A673 (cell line): ENCODE measurements around the gene SLC26A2.

ENCODE experiments used
- EZH2 ChIP-seq: fragments of 200-600 bp; sonication (generic); IDR thresholded peaks from 2 replicates; pipeline ENCODE4 v1.6.1; 2017; ENCODE audit warnings: borderline replicate concordance, low read depth, mild to moderate bottlenecking, mixed read lengths, antibody characterized with exemption, low read length; ENCODE audit not compliant: poor library complexity, severe bottlenecking
- TF ChIP-seq, protein P1 (sequence below): fragments of 300-800, 200-600 bp; sonication (generic); conservative IDR thresholded peaks from 2 replicates; pipeline ENCODE4 v1.5.1; 2017; ENCODE audit warnings: low read depth, mild to moderate bottlenecking, antibody characterized with exemption, low read length, moderate library complexity, mixed read lengths

DNA sequence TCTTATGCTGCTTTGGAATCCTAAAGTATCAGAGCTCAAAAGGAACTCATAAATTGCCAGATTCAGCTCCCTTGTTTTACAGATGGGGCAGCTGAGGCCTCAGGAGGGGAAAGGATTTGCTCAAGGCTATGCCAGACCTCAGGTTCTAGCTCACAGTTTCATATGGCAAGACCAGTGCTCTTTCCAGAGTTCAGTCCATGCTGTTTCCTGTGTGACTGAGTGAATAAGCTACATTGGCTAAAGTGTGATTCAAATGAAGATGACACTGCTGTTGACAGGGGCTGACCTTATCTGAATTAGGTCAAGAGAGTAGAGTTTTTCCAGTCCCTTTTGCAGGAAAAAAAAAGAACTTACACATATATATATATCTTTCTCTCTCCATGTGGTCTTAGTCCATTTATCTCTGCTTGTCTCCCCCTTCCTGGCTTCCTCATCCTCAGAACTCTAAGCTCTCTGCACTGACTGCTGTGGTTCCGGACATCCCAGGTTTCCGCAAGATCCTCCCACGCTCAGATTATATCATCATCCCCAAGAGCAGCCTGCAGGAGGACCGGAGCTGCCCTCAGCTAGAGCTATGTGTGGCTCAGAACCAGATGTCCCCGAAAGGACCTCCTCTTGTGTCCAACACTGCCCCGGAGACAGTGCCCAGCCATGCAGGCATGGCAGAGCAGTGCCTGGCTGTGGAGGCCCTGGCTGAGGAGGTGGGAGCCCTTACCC, 49.3 kb downstream of the SLC26A2 start:
- TF ChIP-seq, protein P1, sequence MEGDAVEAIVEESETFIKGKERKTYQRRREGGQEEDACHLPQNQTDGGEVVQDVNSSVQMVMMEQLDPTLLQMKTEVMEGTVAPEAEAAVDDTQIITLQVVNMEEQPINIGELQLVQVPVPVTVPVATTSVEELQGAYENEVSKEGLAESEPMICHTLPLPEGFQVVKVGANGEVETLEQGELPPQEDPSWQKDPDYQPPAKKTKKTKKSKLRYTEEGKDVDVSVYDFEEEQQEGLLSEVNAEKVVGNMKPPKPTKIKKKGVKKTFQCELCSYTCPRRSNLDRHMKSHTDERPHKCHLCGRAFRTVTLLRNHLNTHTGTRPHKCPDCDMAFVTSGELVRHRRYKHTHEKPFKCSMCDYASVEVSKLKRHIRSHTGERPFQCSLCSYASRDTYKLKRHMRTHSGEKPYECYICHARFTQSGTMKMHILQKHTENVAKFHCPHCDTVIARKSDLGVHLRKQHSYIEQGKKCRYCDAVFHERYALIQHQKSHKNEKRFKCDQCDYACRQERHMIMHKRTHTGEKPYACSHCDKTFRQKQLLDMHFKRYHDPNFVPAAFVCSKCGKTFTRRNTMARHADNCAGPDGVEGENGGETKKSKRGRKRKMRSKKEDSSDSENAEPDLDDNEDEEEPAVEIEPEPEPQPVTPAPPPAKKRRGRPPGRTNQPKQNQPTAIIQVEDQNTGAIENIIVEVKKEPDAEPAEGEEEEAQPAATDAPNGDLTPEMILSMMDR, result no peak
- no peak for TF ChIP-seq EZH2
